ENCODE data around the gene CREG2. TPM values are rescaled to one million over a fixed set of nuclear protein-coding genes. Genes with fewer than 3 reads are reported as not detected.
A peak's percentile ranks its signal among the peaks of the same experiment; 100 is the strongest.

Gene CREG2
- total RNA-seq, 4 donors from 2014 or later: under 0.01 to 0.16 TPM; not detected in 2

- no peaks in the 10 kb centered on the region for H3K27me3 ChIP-seq
- no peaks in the 10 kb centered on the region for H3K36me3 ChIP-seq
- no peaks in the 10 kb centered on the region for H3K9me3 ChIP-seq
- H3K4me3 ChIP-seq: no peak overlapping the region
- TF ChIP-seq EP300 (IDR thresholded peaks at IDR 0.05; ENCODE audit: low read depth) (no peak), POLR2AphosphoS5 (IDR thresholded peaks at IDR 0.05) (no peak), POLR2A (IDR thresholded peaks at IDR 0.05) (no peak)
- TF ChIP-seq, protein P1, sequence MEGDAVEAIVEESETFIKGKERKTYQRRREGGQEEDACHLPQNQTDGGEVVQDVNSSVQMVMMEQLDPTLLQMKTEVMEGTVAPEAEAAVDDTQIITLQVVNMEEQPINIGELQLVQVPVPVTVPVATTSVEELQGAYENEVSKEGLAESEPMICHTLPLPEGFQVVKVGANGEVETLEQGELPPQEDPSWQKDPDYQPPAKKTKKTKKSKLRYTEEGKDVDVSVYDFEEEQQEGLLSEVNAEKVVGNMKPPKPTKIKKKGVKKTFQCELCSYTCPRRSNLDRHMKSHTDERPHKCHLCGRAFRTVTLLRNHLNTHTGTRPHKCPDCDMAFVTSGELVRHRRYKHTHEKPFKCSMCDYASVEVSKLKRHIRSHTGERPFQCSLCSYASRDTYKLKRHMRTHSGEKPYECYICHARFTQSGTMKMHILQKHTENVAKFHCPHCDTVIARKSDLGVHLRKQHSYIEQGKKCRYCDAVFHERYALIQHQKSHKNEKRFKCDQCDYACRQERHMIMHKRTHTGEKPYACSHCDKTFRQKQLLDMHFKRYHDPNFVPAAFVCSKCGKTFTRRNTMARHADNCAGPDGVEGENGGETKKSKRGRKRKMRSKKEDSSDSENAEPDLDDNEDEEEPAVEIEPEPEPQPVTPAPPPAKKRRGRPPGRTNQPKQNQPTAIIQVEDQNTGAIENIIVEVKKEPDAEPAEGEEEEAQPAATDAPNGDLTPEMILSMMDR (IDR thresholded peaks at IDR 0.05): no peak
- in situ Hi-C loops (cut with MboI; ENCODE audit: low pct_ligation_motif_present in 1 of 4, low pct_unique_long_range_greater_than_20kb in 1 of 4, low sequenced_read_pairs in 3 of 4): loop anchor here in 1 of 4 donors (10.0 kb wide), 1 partner anchor 501 kb away; no protein-coding TSS in a partner anchor
- intact Hi-C loops (cut with DNase I; ENCODE audit: low total_unique reads): no loop called here
- H3K4me1 ChIP-seq: no peaks in the 10 kb centered on the region
- WGBS, 2 donors (ENCODE audit: low coverage in 1 of 2): 69 to 83% methylated on average over 5 of the region's 5 CpGs
- no peak for DNase-seq
- no peak overlapping the region for H3K27ac ChIP-seq
Observed at GRCh38 chr2:101344137-101344536, 43.2 kb downstream of the CREG2 start.

GRCh38 chr2:101342625-101343008 lies 44.7 kb downstream of the CREG2 start:
- H3K4me3 ChIP-seq: no peak overlapping the region
- H3K27me3 ChIP-seq: no peaks in the 10 kb centered on the region
- H3K4me1 ChIP-seq: no peaks in the 10 kb centered on the region
- H3K27ac ChIP-seq: no peak overlapping the region
- H3K9me3 ChIP-seq: no peaks in the 10 kb centered on the region
- in situ Hi-C loops (cut with MboI; ENCODE audit: low pct_ligation_motif_present in 1 of 4, low pct_unique_long_range_greater_than_20kb in 1 of 4, low sequenced_read_pairs in 3 of 4): loop anchor here in 1 of 4 donors (10.0 kb wide), 1 partner anchor 502 kb away; no protein-coding TSS in a partner anchor
- 81 to 85% methylated on average over 14 to 15 of the region's 15 CpGs for WGBS, 2 donors (ENCODE audit: low coverage in 1 of 2)
- no peak for DNase-seq
- intact Hi-C loops (cut with DNase I; ENCODE audit: low total_unique reads): no loop called here
- no peaks in the 10 kb centered on the region for H3K36me3 ChIP-seq
- no peak for TF ChIP-seq POLR2A (IDR thresholded peaks at IDR 0.05)
- TF ChIP-seq, protein P1 (IDR thresholded peaks at IDR 0.05): no peak
- TF ChIP-seq EP300 (IDR thresholded peaks at IDR 0.05; ENCODE audit: low read depth): no peak
- TF ChIP-seq POLR2AphosphoS5 (IDR thresholded peaks at IDR 0.05): no peak

DNA sequence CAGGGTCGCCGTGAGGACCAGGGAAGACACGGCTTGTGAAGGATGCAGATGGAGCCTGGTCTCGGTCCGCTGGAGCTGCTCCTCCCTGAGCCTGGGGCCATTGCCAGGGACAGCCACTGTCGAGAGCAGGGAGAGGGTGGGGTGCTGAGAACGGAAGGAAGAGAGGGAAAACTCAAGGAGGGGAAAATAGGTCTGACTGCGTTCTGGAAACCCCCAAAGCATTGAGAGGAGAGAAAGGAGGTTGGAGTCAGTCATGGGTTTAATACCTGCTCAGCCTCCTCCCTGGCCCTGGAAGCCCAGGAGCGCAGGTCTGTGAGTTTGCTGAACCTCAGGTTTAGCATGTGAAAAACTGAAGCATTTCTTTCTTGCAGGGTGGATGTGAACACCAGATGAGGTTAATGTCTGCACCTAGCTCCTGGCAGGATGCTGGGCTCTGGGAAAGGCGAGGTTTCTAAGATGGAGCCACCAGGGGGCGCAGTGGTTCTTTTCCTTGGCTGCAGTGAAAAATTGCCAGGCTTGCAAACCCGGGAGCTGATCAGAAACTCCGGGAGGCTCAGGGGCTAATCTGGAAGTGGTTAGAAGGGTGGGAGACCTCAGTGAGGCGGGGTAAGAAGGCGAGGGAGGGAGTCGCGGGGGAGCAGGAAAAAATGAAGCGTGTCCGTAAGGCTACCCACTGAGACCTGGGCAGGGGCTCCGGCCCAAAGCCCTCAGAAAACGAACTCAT lies 45.2 kb downstream of the CREG2 start:
- Histone ChIP-seq H3K9me3 (no peaks in the 10 kb centered on the region), H3K27me3 (no peaks in the 10 kb centered on the region), H3K36me3 (no peaks in the 10 kb centered on the region), H3K27ac (no peak overlapping the region), H3K4me1 (no peaks in the 10 kb centered on the region), H3K4me3 (no peak overlapping the region)
- WGBS, 2 donors (ENCODE audit: low coverage in 1 of 2): 52 to 56% methylated on average over 18 to 21 of the region's 21 CpGs
- DNase-seq: peak; percentile 78
- in situ Hi-C loops (cut with MboI; ENCODE audit: low pct_ligation_motif_present in 1 of 4, low pct_unique_long_range_greater_than_20kb in 1 of 4, low sequenced_read_pairs in 3 of 4): loop anchor here in 1 of 4 donors (10.0 kb wide), 1 partner anchor 503 kb away; no protein-coding TSS in a partner anchor
- TF ChIP-seq POLR2AphosphoS5 (IDR thresholded peaks at IDR 0.05): no peak
- TF ChIP-seq, protein P1 (IDR thresholded peaks at IDR 0.05): peak; percentile 70 to 83 (median 78)
- intact Hi-C loops (cut with DNase I; ENCODE audit: low total_unique reads): no loop called here

- Histone ChIP-seq H3K27me3 (no peaks in the 10 kb centered on the region), H3K4me3 (no peak overlapping the region), H3K4me1 (no peaks in the 10 kb centered on the region), H3K36me3 (no peaks in the 10 kb centered on the region), H3K9me3 (no peaks in the 10 kb centered on the region), H3K27ac (no peak overlapping the region)
- no peak for DNase-seq
- 70 to 78% methylated on average over 7 of the region's 7 CpGs for WGBS, 2 donors (ENCODE audit: low coverage in 1 of 2)
- intact Hi-C loops (cut with DNase I; ENCODE audit: low total_unique reads): no loop called here
- in situ Hi-C loops (cut with MboI; ENCODE audit: low pct_ligation_motif_present in 1 of 4, low pct_unique_long_range_greater_than_20kb in 1 of 4, low sequenced_read_pairs in 3 of 4): loop anchor here in 1 of 4 donors (10.0 kb wide), 1 partner anchor 503 kb away; no protein-coding TSS in a partner anchor
- no peak for TF ChIP-seq POLR2AphosphoS5 (IDR thresholded peaks at IDR 0.05)
- TF ChIP-seq EP300 (IDR thresholded peaks at IDR 0.05; ENCODE audit: low read depth): no peak
- TF ChIP-seq POLR2A (IDR thresholded peaks at IDR 0.05): no peak
- TF ChIP-seq, protein P1 (IDR thresholded peaks at IDR 0.05): no peak
Observed at GRCh38 chr2:101341421-101341820, 45.9 kb downstream of the CREG2 start.

Data from transverse colon (tissue), 4 donors.